K562 (cell line): ENCODE data around the gene DUSP21. TPM values are rescaled to one million over a fixed set of nuclear protein-coding genes. Genes with fewer than 3 reads are reported as not detected.

Source experiments
- CBFA2T3 ChIP-seq: fragments of 450-650 bp; IDR thresholded peaks from 2 replicates; pipeline ENCODE4 v1.6.1; 2017
- CHCHD3 ChIP-seq: fragments of 250-450 bp; sonication (Bioruptor Pico); IDR thresholded peaks from 2 replicates; pipeline ENCODE4 v2.1.2; 2022; ENCODE audit warnings: mild to moderate bottlenecking
- CREM ChIP-seq: IDR thresholded peaks from 2 replicates; pipeline ENCODE4 v1.6.1; 2014; ENCODE audit warnings: antibody characterized with exemption, low read depth
- EHMT2 ChIP-seq: fragments of 450-650 bp; IDR thresholded peaks from 2 replicates; pipeline ENCODE4 v1.6.1; 2018; ENCODE audit warnings: antibody characterized with exemption
- EP300 ChIP-seq: IDR thresholded peaks from 2 replicates; pipeline ENCODE4 v1.6.1; 2012; ENCODE audit warnings: low read length, improper control_type of control experiment
- ERF ChIP-seq: fragments of 450-650 bp; formaldehyde crosslinking; IDR thresholded peaks from 2 replicates; pipeline ENCODE4 v1.4.0; 2020; ENCODE audit warnings: mild to moderate bottlenecking, mixed read lengths
- ESRRB ChIP-seq: fragments of 250-450 bp; sonication (Bioruptor Pico); IDR thresholded peaks from 2 replicates; pipeline ENCODE4 v1.5.0; 2020; ENCODE audit warnings: mild to moderate bottlenecking, moderate library complexity, borderline replicate concordance
- FIP1L1 ChIP-seq: fragments of 200-400 bp; formaldehyde crosslinking; IDR thresholded peaks from 2 replicates; pipeline ENCODE4 v1.6.1; 2018; ENCODE audit warnings: mild to moderate bottlenecking, low read depth, low read length; ENCODE audit not compliant: poor library complexity, severe bottlenecking
- HOXB6 ChIP-seq: fragments of 250-450 bp; sonication (Bioruptor Pico); IDR thresholded peaks from 2 replicates; pipeline ENCODE4 v1.5.1; 2022; ENCODE audit warnings: mild to moderate bottlenecking, borderline replicate concordance
- JUNB ChIP-seq: fragments of 450-650 bp; formaldehyde crosslinking; conservative IDR thresholded peaks from 2 replicates; pipeline ENCODE4 v1.4.0; 2020; ENCODE audit warnings: mild to moderate bottlenecking
- KDM2B ChIP-seq: fragments of 250-450 bp; sonication (Bioruptor Pico); IDR thresholded peaks from 2 replicates; pipeline ENCODE4 v1.8.0; 2021; ENCODE audit warnings: mild to moderate bottlenecking, moderate library complexity
- KLF10 ChIP-seq: fragments of 250-450 bp; sonication (Bioruptor Pico); IDR thresholded peaks from 2 replicates; pipeline ENCODE4 v1.6.1; 2021; ENCODE audit warnings: matching md5 sums
- MED1 ChIP-seq: sonication (generic); formaldehyde crosslinking; IDR thresholded peaks from 2 replicates; pipeline ENCODE4 v1.8.1; 2023; ENCODE audit warnings: missing genetic modification reagents, borderline replicate concordance
- MTA1 ChIP-seq: fragments of 450-650 bp; IDR thresholded peaks from 2 replicates; pipeline ENCODE4 v1.6.1; 2017; ENCODE audit warnings: borderline replicate concordance
- NFIX ChIP-seq: fragments of 250-450 bp; sonication (Bioruptor Pico); IDR thresholded peaks from 2 replicates; pipeline ENCODE4 v1.4.0; 2020; ENCODE audit warnings: low read depth, mild to moderate bottlenecking, moderate library complexity
- PML ChIP-seq: IDR thresholded peaks from 2 replicates; pipeline ENCODE4 v1.6.1; 2012; ENCODE audit warnings: low read length, inconsistent platforms
- PRPF4 ChIP-seq: fragments of 200-400 bp; formaldehyde crosslinking; IDR thresholded peaks from one replicate; pipeline ENCODE4 v1.6.1; 2017; ENCODE audit warnings: low read length, low read depth, mild to moderate bottlenecking; ENCODE audit not compliant: insufficient read depth, poor library complexity, severe bottlenecking
- RBM15 ChIP-seq: fragments of 200-400 bp; formaldehyde crosslinking; IDR thresholded peaks from 2 replicates; pipeline ENCODE4 v1.6.1; 2018; ENCODE audit warnings: mild to moderate bottlenecking, low read length, moderate library complexity; ENCODE audit not compliant: insufficient read depth
- SMAD4 ChIP-seq: fragments of 250-450 bp; sonication (Bioruptor Pico); conservative IDR thresholded peaks from 2 replicates; pipeline ENCODE4 v1.8.0; 2021; ENCODE audit warnings: inconsistent platforms, mild to moderate bottlenecking, moderate library complexity
- TEAD2 ChIP-seq: fragments of 450-650 bp; IDR thresholded peaks from 2 replicates; pipeline ENCODE4 v1.6.1; 2016; ENCODE audit warnings: missing genetic modification characterization, control low read depth, missing compliant biosample characterization
- TEAD4 ChIP-seq, 2 experiments: sonication (generic) in 1 of 2; formaldehyde crosslinking in 1 of 2; IDR thresholded peaks; 2 replicates each; pipeline versions ENCODE4 v1.6.1 to v1.8.0; 2012 to 2022; ENCODE audit warnings: borderline replicate concordance in 1 of 2, inconsistent platforms in 1 of 2, low read length in 1 of 2, mild to moderate bottlenecking in 1 of 2, missing genetic modification reagents in 1 of 2
- XRCC5 ChIP-seq: fragments of 200-400 bp; formaldehyde crosslinking; IDR thresholded peaks from 2 replicates; pipeline ENCODE4 v1.6.1; 2017; ENCODE audit warnings: low read depth, mild to moderate bottlenecking, low read length
- ZFPM2 ChIP-seq: fragments of 250-450 bp; sonication (Bioruptor Pico); IDR thresholded peaks from 2 replicates; pipeline ENCODE4 v1.5.1; 2022; ENCODE audit warnings: mild to moderate bottlenecking
- ZNF3 ChIP-seq: fragments of 250-450 bp; sonication (Bioruptor Pico); IDR thresholded peaks from 2 replicates; pipeline ENCODE4 v1.5.0; 2021; ENCODE audit warnings: mild to moderate bottlenecking, moderate library complexity
- ZNF57 ChIP-seq: fragments of 450-650 bp; formaldehyde crosslinking; IDR thresholded peaks from 2 replicates; pipeline ENCODE4 v1.4.0; 2020; ENCODE audit warnings: mild to moderate bottlenecking, moderate library complexity
- ZNF766 ChIP-seq: fragments of 200-800 bp; sonication (Bioruptor generic); conservative IDR thresholded peaks from 2 replicates; pipeline ENCODE4 v1.6.1; 2016; ENCODE audit warnings: missing genetic modification characterization, missing compliant biosample characterization
- polyA plus RNA-seq, 8 experiments: library from polyadenylated mRNA; depleted of rRNA in 4 of 8; stranded (reverse) in 5 of 8; unstranded in 3 of 8; fragments of >200 nt; fragmentation: Nextera tagmentation in 2 of 8; fragmentation: Illumina TruSeq in 1 of 8; extraction: Ambion mirVana in 2 of 8; extraction: Trizol in 1 of 8; gene quantifications; 2 replicates each; pipeline versions ENCODE4 v1.2.1 to v1.2.3, GENCODE V29; 2011 to 2014; ENCODE audit warnings: inconsistent platforms in 1 of 8, missing spikeins in 1 of 8
- total RNA-seq, 7 experiments: library from RNA; depleted of rRNA in 6 of 7; stranded (reverse); fragments of >200 nt in 6 of 7; fragmentation: Illumina TruSeq in 2 of 7; extraction: Trizol in 2 of 7; gene quantifications; 2 replicates each; pipeline versions ENCODE4 v1.2.1 to v1.2.3, GENCODE V29; 2011 to 2021; ENCODE audit warnings: low replicate concordance in 1 of 7
- TF ChIP-seq, protein P1 (sequence below): fragments of 250-450 bp; sonication (Bioruptor Pico); IDR thresholded peaks from 2 replicates; pipeline ENCODE4 v1.5.0; 2020; ENCODE audit warnings: mild to moderate bottlenecking, borderline replicate concordance
- TF ChIP-seq, protein P2 (sequence below), 2 experiments: fragments of 250-450 bp in 1 of 2; fragments of 450-650 bp in 1 of 2; sonication (Bioruptor Pico) in 1 of 2; IDR thresholded peaks; 2 replicates each; pipeline versions ENCODE4 v1.6.1 to v1.8.0; 2016 to 2021; ENCODE audit warnings: mild to moderate bottlenecking in 2 of 2, moderate library complexity in 2 of 2, missing compliant biosample characterization in 1 of 2, missing genetic modification characterization in 1 of 2
- TF ChIP-seq, protein P3 (sequence below): fragments of 250-450 bp; sonication (Bioruptor Pico); IDR thresholded peaks from 2 replicates; pipeline ENCODE4 v1.8.0; 2022; ENCODE audit warnings: moderate library complexity, mild to moderate bottlenecking, inconsistent platforms

DUSP21 gene
- total and polyA plus RNA-seq, 9 of the 15 experiments (the other 6 are each of a cell fraction or from before 2014, with no cell fraction given), result 0.14 to 2.5 (median 1.3) TPM

DNA sequence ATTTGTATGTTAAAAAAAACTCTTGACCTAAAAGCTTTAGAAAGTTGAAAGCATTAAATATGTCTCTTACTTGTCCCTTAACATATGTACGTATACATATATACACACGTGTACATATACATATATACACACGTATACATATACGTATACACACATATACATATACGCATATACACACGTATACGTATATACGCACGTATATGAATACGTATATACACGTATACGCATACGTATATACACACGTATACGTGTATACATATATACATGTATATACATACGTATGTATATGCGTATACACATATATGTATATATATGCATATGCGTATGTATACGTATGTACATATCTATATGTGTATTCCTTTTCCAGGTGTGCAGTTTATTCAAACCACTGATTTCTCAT, 32.9 kb downstream of the DUSP21 start (continued):
- no peak for TF ChIP-seq PRPF4
- TF ChIP-seq CHCHD3 (CRISPR knock-in tag), result peak; percentile 82; the same call in 1 of the 2 replicates
- TF ChIP-seq KDM2B (CRISPR knock-in tag), result no peak
- TF ChIP-seq, protein P1, sequence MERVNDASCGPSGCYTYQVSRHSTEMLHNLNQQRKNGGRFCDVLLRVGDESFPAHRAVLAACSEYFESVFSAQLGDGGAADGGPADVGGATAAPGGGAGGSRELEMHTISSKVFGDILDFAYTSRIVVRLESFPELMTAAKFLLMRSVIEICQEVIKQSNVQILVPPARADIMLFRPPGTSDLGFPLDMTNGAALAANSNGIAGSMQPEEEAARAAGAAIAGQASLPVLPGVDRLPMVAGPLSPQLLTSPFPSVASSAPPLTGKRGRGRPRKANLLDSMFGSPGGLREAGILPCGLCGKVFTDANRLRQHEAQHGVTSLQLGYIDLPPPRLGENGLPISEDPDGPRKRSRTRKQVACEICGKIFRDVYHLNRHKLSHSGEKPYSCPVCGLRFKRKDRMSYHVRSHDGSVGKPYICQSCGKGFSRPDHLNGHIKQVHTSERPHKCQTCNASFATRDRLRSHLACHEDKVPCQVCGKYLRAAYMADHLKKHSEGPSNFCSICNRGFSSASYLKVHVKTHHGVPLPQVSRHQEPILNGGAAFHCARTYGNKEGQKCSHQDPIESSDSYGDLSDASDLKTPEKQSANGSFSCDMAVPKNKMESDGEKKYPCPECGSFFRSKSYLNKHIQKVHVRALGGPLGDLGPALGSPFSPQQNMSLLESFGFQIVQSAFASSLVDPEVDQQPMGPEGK (CRISPR knock-in tag), result peak; percentile 75; the same call in 1 of the 2 replicates
- TF ChIP-seq HOXB6 (CRISPR knock-in tag), result peak; percentile 94
- no peak for TF ChIP-seq FIP1L1
- TF ChIP-seq ZNF3 (CRISPR knock-in tag), result 0 out of 2 replicates have a peak, but pooled peaks have one; percentile 73
- TF ChIP-seq NFIX (CRISPR knock-in tag), result peak; percentile 88
- no peak for TF ChIP-seq MTA1
- no peak for TF ChIP-seq ERF (CRISPR knock-in tag)
- TF ChIP-seq KLF10, result no peak
- no peak for TF ChIP-seq TEAD4 (IDR thresholded peaks at IDR 0.05; ENCODE audit: low read length)
- TF ChIP-seq TEAD4 (CRISPR knock-in tag; IDR thresholded peaks at IDR 0.05; ENCODE audit: borderline replicate concordance), result no peak
- no peak for TF ChIP-seq SMAD4 (CRISPR knock-in tag)
- no peak for TF ChIP-seq CBFA2T3
- TF ChIP-seq, protein P2, sequence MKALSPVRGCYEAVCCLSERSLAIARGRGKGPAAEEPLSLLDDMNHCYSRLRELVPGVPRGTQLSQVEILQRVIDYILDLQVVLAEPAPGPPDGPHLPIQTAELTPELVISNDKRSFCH (CRISPR knock-in tag; IDR thresholded peaks at IDR 0.05), result 0 out of 2 replicates have a peak, but pooled peaks have one; percentile 58
- TF ChIP-seq, protein P2 (tag; IDR thresholded peaks at IDR 0.05), result no peak
- TF ChIP-seq ZNF766 (CRISPR knock-in tag), result no peak
- no peak for TF ChIP-seq XRCC5
- TF ChIP-seq TEAD2 (tag), result no peak
- TF ChIP-seq MED1 (CRISPR knock-in tag), result no peak
- 0 out of 2 replicates have a peak, but pooled peaks have one; percentile 75 for TF ChIP-seq ZFPM2 (CRISPR knock-in tag)
- peak; percentile 70 for TF ChIP-seq JUNB (CRISPR knock-in tag)
- no peak for TF ChIP-seq ZNF57 (CRISPR knock-in tag)
- no peak for TF ChIP-seq CREM
- no peak for TF ChIP-seq ESRRB (CRISPR knock-in tag)
- TF ChIP-seq, protein P3, sequence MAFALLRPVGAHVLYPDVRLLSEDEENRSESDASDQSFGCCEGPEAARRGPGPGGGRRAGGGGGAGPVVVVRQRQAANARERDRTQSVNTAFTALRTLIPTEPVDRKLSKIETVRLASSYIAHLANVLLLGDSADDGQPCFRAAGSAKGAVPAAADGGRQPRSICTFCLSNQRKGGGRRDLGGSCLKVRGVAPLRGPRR (CRISPR knock-in tag), result peak; percentile 94
- TF ChIP-seq EHMT2, result no peak
- no peak for TF ChIP-seq RBM15
- no peak for TF ChIP-seq EP300
- TF ChIP-seq PML, result no peak
